Eye (tissue), 1 donor: ENCODE measurements around the gene RPRD1B.
"Not testable (repeated sequence)": the region's sequence is repeated elsewhere in the genome, so short reads cannot be mapped to it uniquely, and the experiment has no call there.

ENCODE experiments used
- DNase-seq: peaks from one replicate; pipeline ENCODE4 v3.0.0-alpha.2; 2015

The RPRD1B gene

DNA sequence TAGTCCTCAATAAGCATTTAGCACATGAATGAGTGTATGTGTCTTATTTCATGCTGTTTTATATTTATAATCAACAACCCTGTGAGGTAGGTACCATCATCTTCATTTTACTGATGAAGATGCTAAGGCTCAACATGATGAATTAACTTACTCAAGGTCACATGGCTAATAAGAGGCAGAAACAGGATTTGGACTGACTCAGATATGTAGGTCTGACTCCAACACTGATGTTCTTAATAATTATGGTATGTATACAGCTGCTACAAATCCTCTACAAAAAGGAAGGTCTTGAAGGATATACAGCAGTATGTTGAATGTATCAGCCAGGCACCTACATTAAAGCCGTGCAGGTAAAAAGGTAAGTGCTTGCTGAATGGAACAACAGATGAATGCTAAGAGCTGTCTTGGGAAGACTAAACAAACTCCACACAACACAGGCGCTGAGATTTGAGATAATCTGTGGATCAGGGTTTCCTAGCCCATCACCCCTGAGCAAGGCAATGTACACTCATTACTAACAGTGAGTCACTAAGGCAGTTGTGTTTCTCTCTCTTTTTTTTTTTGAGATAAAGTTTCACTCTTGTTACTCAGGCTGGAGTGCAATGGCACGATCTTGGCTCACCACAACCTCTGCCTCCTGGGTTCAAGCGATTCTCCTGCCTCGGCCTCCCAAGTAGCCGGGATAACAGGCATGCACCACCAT is 32.2 kb upstream of the RPRD1B start:
- DNase-seq, result no peak

GRCh38 chr20:38001981-38002380 is 31.6 kb upstream of the RPRD1B start:
- no peak for DNase-seq

- no peak for DNase-seq
These were observed 31.1 kb upstream of the RPRD1B start for GRCh38 chr20:38002422-38002821.

- DNase-seq, result no peak
These were observed 29.1 kb upstream of the RPRD1B start for GRCh38 chr20:38004416-38004815.

- DNase-seq, result no peak
These were observed 27.6 kb upstream of the RPRD1B start for GRCh38 chr20:38005903-38006302.

GRCh38 chr20:38007526-38007925 is 26.0 kb upstream of the RPRD1B start:
- DNase-seq, result peak; percentile 50

GRCh38 chr20:38008233-38008944 is 25.2 kb upstream of the RPRD1B start:
- no peak for DNase-seq

GRCh38 chr20:38009416-38009815 is 24.1 kb upstream of the RPRD1B start:
- not testable (repeated sequence) for DNase-seq

DNA sequence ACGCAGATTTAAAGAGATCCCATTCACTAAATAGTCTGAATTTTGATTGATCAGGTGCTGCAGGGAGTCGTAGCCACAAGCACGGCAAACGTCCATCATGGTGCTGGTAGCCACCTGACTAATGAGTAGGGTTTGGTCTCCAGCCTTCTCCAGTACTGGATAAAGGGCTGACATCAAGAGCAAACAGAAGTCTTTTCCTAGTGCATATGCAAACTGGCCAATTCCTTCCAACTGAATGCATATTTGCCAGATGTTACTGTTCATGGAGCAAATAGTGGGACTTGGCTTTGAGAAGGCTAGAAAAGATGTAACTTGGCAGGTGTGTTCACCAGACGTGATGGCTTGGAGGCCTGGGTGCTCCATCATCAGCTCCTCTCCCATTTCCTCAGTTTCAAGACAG is 21.9 kb upstream of the RPRD1B start:
- DNase-seq, result no peak

- no peak for DNase-seq
These were observed 21.2 kb upstream of the RPRD1B start for GRCh38 chr20:38012332-38012731.

DNA sequence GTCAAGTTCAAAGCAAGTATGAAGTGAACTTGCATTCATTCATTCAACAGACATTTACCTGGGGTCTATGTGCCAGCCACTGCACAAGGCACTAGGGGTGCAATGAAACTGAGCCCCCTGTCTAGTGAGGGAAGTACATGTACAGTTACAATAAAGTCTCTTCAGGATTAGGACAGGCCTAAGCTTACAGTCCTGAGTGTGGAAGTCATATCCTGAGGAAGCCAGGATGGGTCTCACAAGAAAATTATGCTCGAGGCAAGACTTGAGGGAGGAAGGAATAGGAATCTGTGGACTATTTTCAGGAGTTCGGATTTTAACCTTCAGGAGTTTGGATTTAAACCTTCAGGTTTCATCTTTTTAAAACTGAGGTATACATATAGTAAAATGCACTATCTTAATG is 19.7 kb upstream of the RPRD1B start:
- no peak for DNase-seq

DNA sequence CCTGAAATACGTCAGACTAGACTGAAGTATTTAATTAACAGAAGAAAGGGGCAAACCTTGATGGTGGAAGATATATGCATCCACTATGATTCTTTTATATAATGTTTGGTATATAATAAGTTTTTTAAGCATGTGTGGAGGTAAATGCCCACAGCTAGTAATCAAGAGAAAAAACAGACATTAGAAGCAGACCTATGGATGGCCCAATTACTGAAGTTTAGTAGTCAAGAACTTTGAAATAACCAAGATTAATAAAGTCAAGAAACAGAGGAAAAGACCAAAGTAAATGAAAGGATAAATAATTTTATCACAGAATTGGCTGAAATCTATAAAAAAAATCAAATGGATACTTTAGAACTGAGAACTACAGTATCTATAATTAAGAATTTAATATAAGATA is 15.6 kb upstream of the RPRD1B start:
- DNase-seq, result no peak

GRCh38 chr20:38018385-38018784 is 15.2 kb upstream of the RPRD1B start:
- DNase-seq, result no peak

- DNase-seq, result no peak
These were observed 12.3 kb upstream of the RPRD1B start for GRCh38 chr20:38021087-38021772.

DNA sequence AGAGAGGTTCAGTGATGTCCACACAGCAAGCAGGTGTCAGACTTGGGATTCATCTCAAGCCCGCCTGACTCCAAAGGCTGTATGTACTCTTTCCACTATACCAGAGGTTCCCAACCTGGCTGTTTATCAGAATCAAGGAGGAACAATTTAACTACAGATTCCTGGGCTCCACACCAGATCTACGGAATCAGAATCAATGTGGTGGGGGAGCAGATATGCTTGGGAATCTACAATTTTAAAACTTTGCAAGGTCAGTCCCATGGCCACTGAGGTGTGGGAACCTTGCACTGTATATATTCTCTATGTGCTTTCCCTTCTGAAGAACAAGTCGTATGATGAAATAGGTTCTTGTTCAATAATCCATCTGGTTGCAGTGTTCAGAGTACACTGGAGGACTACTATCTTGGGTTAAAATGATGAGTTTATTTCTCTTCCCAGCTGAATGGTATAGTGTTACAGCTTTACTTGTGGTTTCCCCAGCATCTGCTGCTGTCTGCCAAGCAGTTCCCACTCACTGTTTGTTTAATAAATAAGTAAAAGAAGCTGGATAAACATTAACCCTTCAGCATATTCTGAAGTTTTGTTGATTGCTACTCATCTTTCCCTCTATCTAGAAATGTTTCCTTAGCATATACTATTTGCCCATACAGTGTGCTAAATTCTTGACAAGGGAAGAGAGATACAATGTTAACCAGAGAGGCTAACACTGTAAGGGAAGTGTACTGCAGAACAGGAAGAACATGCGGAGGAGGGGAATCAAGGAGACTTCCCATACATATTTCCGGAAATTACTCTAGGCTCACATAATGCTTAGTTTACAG is 10.2 kb upstream of the RPRD1B start:
- no peak for DNase-seq

- no peak for DNase-seq
These were observed 9.1 kb upstream of the RPRD1B start for GRCh38 chr20:38024496-38024895.

GRCh38 chr20:38029453-38029852 is 4.1 kb upstream of the RPRD1B start:
- no peak for DNase-seq

GRCh38 chr20:38031957-38032356 is 1.6 kb upstream of the RPRD1B start:
- no peak for DNase-seq

GRCh38 chr20:38032585-38033329 is 789 bp upstream of the RPRD1B start:
- no peak for DNase-seq

- DNase-seq, result no peak
These were observed 633 bp downstream of the RPRD1B start for GRCh38 chr20:38034108-38034649.

- no peak for DNase-seq
These were observed 1.4 kb downstream of the RPRD1B start for GRCh38 chr20:38034961-38035360.

GRCh38 chr20:38036366-38036765 is 2.8 kb downstream of the RPRD1B start:
- DNase-seq, result no peak
